Activated CD8-positive, alpha-beta T cell treated with anti-CD3 and anti-CD28 coated beads for 36 hours (primary cell): ENCODE results near the gene SEC22A. TPM values are rescaled to one million over a fixed set of nuclear protein-coding genes. Genes with fewer than 3 reads are reported as not detected.

Source experiments
- ATAC-seq: fragments of 200-7000 bp; cut with Tn5 transposase; one replicate; pipeline ENCODE4 v1.10.0; 2021; ENCODE audit warnings: mild to moderate bottlenecking, moderate library complexity
- CTCF ChIA-PET: fragments of 350-600 bp; sonication (Branson Sonifier 250); formaldehyde crosslinking; loops from one replicate; lab custom pipeline; 2021; ENCODE audit warnings: antibody characterized with exemption; lab: Charles Lee
- POLR2A ChIA-PET: fragments of 350-600 bp; sonication (Branson Sonifier 250); formaldehyde crosslinking; loops from one replicate; lab custom pipeline; 2021; ENCODE audit warnings: antibody characterized with exemption; lab: Charles Lee
- DNase-seq: peaks from one replicate; pipeline ENCODE4 v3.0.0-alpha.2; 2020
- H3K27ac Mint-ChIP-seq: one replicate; pipeline ENCODE4 v1.8.0; 2021; ENCODE audit warnings: mild to moderate bottlenecking, mixed read lengths
- H3K27me3 Mint-ChIP-seq: one replicate; pipeline ENCODE4 v1.8.0; 2021; ENCODE audit warnings: mixed read lengths
- H3K36me3 Mint-ChIP-seq: one replicate; pipeline ENCODE4 v1.8.0; 2021; ENCODE audit warnings: low read depth, mixed read lengths
- H3K4me1 Mint-ChIP-seq: one replicate; pipeline ENCODE4 v1.8.0; 2021; ENCODE audit warnings: low read depth, mixed read lengths
- H3K4me3 Mint-ChIP-seq: one replicate; pipeline ENCODE4 v1.8.0; 2021; ENCODE audit warnings: mild to moderate bottlenecking, moderate library complexity, mixed read lengths
- H3K9me3 Mint-ChIP-seq: one replicate; pipeline ENCODE4 v1.8.0; 2021; ENCODE audit warnings: mixed read lengths
- CTCF ChIP-seq: fragments of 200-600 bp; IDR thresholded peaks from one replicate; pipeline ENCODE4 v1.8.0; 2022; ENCODE audit warnings: antibody characterized with exemption, mild to moderate bottlenecking
- intact Hi-C: fragments of 100-400 bp; cut with micrococcal nuclease; formaldehyde crosslinking; loops from one replicate; pipeline ENCODE4 v1.10.0; 2022
- microRNA-seq: library from miRNA; unstranded; fragments of <30 nt; microRNA quantifications from one replicate; pipeline ENCODE4 v1.2.0, GENCODE V29; 2022; ENCODE audit warnings: borderline microRNAs expressed, borderline replicate concordance
- total RNA-seq, 2 experiments: library from RNA; stranded (reverse); gene quantifications; one replicate each; pipeline ENCODE4 v1.2.3, GENCODE V29; 2021

Gene SEC22A
- total RNA-seq, 2 experiments from 2014 or later = 13.7 to 14.3 TPM

- POLR2A ChIA-PET = no interaction called here
- no peaks in the 10 kb centered on the region for H3K27me3 Mint-ChIP-seq
- CTCF ChIA-PET = no interaction called here
- no peak overlapping the region for H3K27ac Mint-ChIP-seq
- ATAC-seq (no peak), DNase-seq (no peak)
- intact Hi-C loops = no loop called here
- H3K4me3 Mint-ChIP-seq = no peak overlapping the region
- no peaks in the 10 kb centered on the region for H3K4me1 Mint-ChIP-seq
- no peaks in the 10 kb centered on the region for H3K9me3 Mint-ChIP-seq
- TF ChIP-seq CTCF = no peak
- no peaks in the 10 kb centered on the region for H3K36me3 Mint-ChIP-seq
These were observed 121.1 kb downstream of the SEC22A start for GRCh38 chr3:123322866-123323265.

Small RNA genes lying within 50 kb of the gene (microRNA-seq; reads per million reads assigned to microRNA genes)
- not detected for gene MIR7110

Other genes with a start within 250 kb of the SEC22A start
- gene SEMA5B, start 174.2 kb upstream of the SEC22A start, total RNA-seq = not detected
- 10 to 100 TPM; 17.9 to 19.0 TPM for gene PDIA5, start 134.9 kb upstream of the SEC22A start, total RNA-seq
- not detected for gene ADCY5, start 247.1 kb downstream of the SEC22A start, total RNA-seq